IMR-90 (cell line): ENCODE results near the gene GON7. TPM values are rescaled to one million over a fixed set of nuclear protein-coding genes. Genes with fewer than 3 reads are reported as not detected.
A peak's percentile ranks its signal among the peaks of the same experiment; 100 is the strongest.

Experiments used
- ATAC-seq: fragments of 200-7000 bp; cut with Tn5 transposase; 2 replicates; pipeline ENCODE4 v1.9.1; 2020; ENCODE audit warnings: low read depth, mild to moderate bottlenecking, moderate library complexity
- BruUV-seq: library from RNA; stranded (reverse); fragments of 400-500 nt; replicated peaks from 2 replicates; lab custom pipeline; 2021; lab: Mats Ljungman, UMichigan
- CTCF ChIA-PET: fragments of 300-600 bp; formaldehyde crosslinking; extraction: SDS; loops from one replicate; lab custom pipeline; 2021; ENCODE audit warnings: antibody characterized with exemption; lab: Yijun Ruan, JAX
- POLR2A ChIA-PET: fragments of 300-600 bp; sonication (Branson Sonifier 250); formaldehyde crosslinking; loops from one replicate; lab custom pipeline; 2022; ENCODE audit warnings: antibody characterized with exemption; ENCODE audit not compliant: unreplicated experiment; lab: Charles Lee
- DNase-seq: peaks from one replicate; pipeline ENCODE4 v3.0.0; 2013
- H2AFZ ChIP-seq: replicated peaks from 2 replicates; pipeline ENCODE3; 2013; ENCODE audit warnings: low read length, mild to moderate bottlenecking; ENCODE audit not compliant: poor library complexity
- H2AK5ac ChIP-seq: 2 replicates; pipeline ENCODE4 v1.6.1; 2013; ENCODE audit warnings: low read depth, low read length, inconsistent platforms
- H2AK9ac ChIP-seq: replicated peaks from 2 replicates; pipeline ENCODE3; 2013; ENCODE audit warnings: mild to moderate bottlenecking, low read depth, low read length, moderate library complexity; ENCODE audit not compliant: poor library complexity
- H2BK120ac ChIP-seq: 2 replicates; pipeline ENCODE4 v1.6.1; 2013; ENCODE audit warnings: low read depth, low read length, inconsistent platforms
- H2BK15ac ChIP-seq: 3 replicates; pipeline ENCODE4 v1.6.1; 2013; ENCODE audit warnings: low read depth, low read length, inconsistent platforms
- H2BK20ac ChIP-seq: 2 replicates; pipeline ENCODE4 v1.6.1; 2013; ENCODE audit warnings: low read depth, mild to moderate bottlenecking, inconsistent platforms, low read length, moderate library complexity
- H2BK5ac ChIP-seq: 2 replicates; pipeline ENCODE4 v1.6.1; 2013; ENCODE audit warnings: mild to moderate bottlenecking, low read depth, low read length, inconsistent platforms; ENCODE audit not compliant: poor library complexity, severe bottlenecking
- H3K14ac ChIP-seq: replicated peaks from 2 replicates; pipeline ENCODE4 v1.6.1; 2013; ENCODE audit warnings: low read depth, low read length, inconsistent platforms
- H3K18ac ChIP-seq: 2 replicates; pipeline ENCODE4 v1.6.1; 2013; ENCODE audit warnings: low read depth, low read length, control low read depth
- H3K23ac ChIP-seq: 2 replicates; pipeline ENCODE4 v1.6.1; 2013; ENCODE audit warnings: low read depth, low read length, inconsistent platforms
- H3K27ac ChIP-seq: 2 replicates; pipeline ENCODE4 v1.5.1; 2013; ENCODE audit warnings: mild to moderate bottlenecking, control low read depth, low read length; ENCODE audit not compliant: insufficient read depth
- H3K27me3 ChIP-seq: 2 replicates; pipeline ENCODE4 v1.6.1; 2013; ENCODE audit warnings: low read length; ENCODE audit not compliant: control insufficient read depth, insufficient read depth
- H3K36me3 ChIP-seq: 2 replicates; pipeline ENCODE4 v1.6.1; 2013; ENCODE audit warnings: low read length, mixed read lengths; ENCODE audit not compliant: control insufficient read depth, insufficient read depth
- H3K4ac ChIP-seq: 2 replicates; pipeline ENCODE4 v1.6.1; 2013; ENCODE audit warnings: low read depth, low read length, inconsistent platforms
- H3K4me1 ChIP-seq: 2 replicates; pipeline ENCODE4 v1.6.1; 2013; ENCODE audit warnings: low read length, mixed read lengths; ENCODE audit not compliant: control insufficient read depth, insufficient read depth
- H3K4me2 ChIP-seq: 2 replicates; pipeline ENCODE4 v1.6.1; 2013; ENCODE audit warnings: low read depth, mild to moderate bottlenecking, control low read depth, low read length, moderate library complexity
- H3K4me3 ChIP-seq: 2 replicates; pipeline ENCODE4 v1.5.1; 2013; ENCODE audit warnings: low read depth, mild to moderate bottlenecking, control low read depth, low read length, moderate library complexity; ENCODE audit not compliant: insufficient read depth
- H3K56ac ChIP-seq: 2 replicates; pipeline ENCODE4 v1.6.1; 2013; ENCODE audit warnings: low read length, inconsistent platforms; ENCODE audit not compliant: insufficient read depth; ENCODE audit errors: extremely low read depth
- H3K79me1 ChIP-seq, 2 experiments: 2 replicates each; pipeline ENCODE4 v1.6.1; 2013; ENCODE audit warnings: low read length in 2 of 2, inconsistent platforms in 1 of 2, low read depth in 1 of 2
- H3K9ac ChIP-seq: 2 replicates; pipeline ENCODE4 v1.6.1; 2013; ENCODE audit warnings: low read depth, low read length, control low read depth
- H3K9me1 ChIP-seq: 2 replicates; pipeline ENCODE4 v1.6.1; 2013; ENCODE audit warnings: low read length, inconsistent platforms; ENCODE audit not compliant: insufficient read depth
- H3K9me3 ChIP-seq: 2 replicates; pipeline ENCODE4 v1.6.1; 2013; ENCODE audit warnings: low read length; ENCODE audit not compliant: control insufficient read depth, insufficient read depth
- H4K20me1 ChIP-seq: 2 replicates; pipeline ENCODE4 v1.6.1; 2013; ENCODE audit warnings: low read length, inconsistent platforms; ENCODE audit not compliant: insufficient read depth
- H4K5ac ChIP-seq: 2 replicates; pipeline ENCODE4 v1.6.1; 2013; ENCODE audit warnings: mild to moderate bottlenecking, low read depth, low read length, control low read depth
- H4K8ac ChIP-seq, 2 experiments: 2 replicates each; pipeline ENCODE4 v1.6.1; 2013; ENCODE audit warnings: low read depth in 2 of 2, low read length in 2 of 2, control low read depth in 1 of 2, inconsistent platforms in 1 of 2
- H4K91ac ChIP-seq: 2 replicates; pipeline ENCODE4 v1.6.1; 2013; ENCODE audit warnings: low read depth, low read length, inconsistent platforms; ENCODE audit not compliant: insufficient read depth
- SMC3 ChIP-seq: fragments of 150-350 bp; IDR thresholded peaks from 2 replicates; pipeline ENCODE4 v1.6.1; 2016; ENCODE audit warnings: low read depth, mild to moderate bottlenecking, antibody characterized with exemption, low read length, moderate library complexity
- dilution Hi-C: fragments of 300-500 bp; cut with HindIII; formaldehyde crosslinking; loops from one replicate; pipeline ENCODE4 v1.14.3; 2018; ENCODE audit warnings: low sequenced_read_pairs; ENCODE audit not compliant: unreplicated experiment
- in situ Hi-C: fragments of 300-500 bp; cut with MboI; formaldehyde crosslinking; loops from 3 replicates; pipeline ENCODE4 v1.14.3; 2019; ENCODE audit warnings: low sequenced_read_pairs, inconsistent platforms, mixed read lengths
- intact Hi-C: fragments of 100-400 bp; cut with micrococcal nuclease; formaldehyde crosslinking; loops from 2 replicates; pipeline ENCODE4 v1.10.0; 2022
- polyA plus RNA-seq, 3 experiments: library from polyadenylated mRNA; depleted of rRNA; stranded (reverse); fragments of >200 nt; gene quantifications; 2 replicates each; pipeline ENCODE4 v1.2.3, GENCODE V29; 2012; ENCODE audit warnings: low replicate concordance in 1 of 3
- total RNA-seq: library from RNA; depleted of rRNA; stranded (reverse); fragments of >200 nt; gene quantifications from 2 replicates; pipeline ENCODE4 v1.2.3, GENCODE V29; 2012

GON7 gene
- total and polyA plus RNA-seq, 2 of the 4 experiments (the other 2 are of a cell fraction): 4.3 to 7.8 TPM

GRCh38 chr14:93246534-93246933, 39.7 kb upstream of the GON7 start:
- Histone ChIP-seq H2BK120ac (peak overlapping the region; percentile 44; the same call in 1 of the 2 replicates), H4K20me1 (no peaks in the 10 kb centered on the region), H3K27me3 (no peaks in the 10 kb centered on the region), H4K5ac (peak overlapping the region; percentile 71; the same call in 1 of the 2 replicates), H2AK9ac (no peak overlapping the region), H2AFZ (no peak overlapping the region), H3K4me3 (no peak overlapping the region), H3K56ac (peak overlapping the region; percentile 37; the same call in 1 of the 2 replicates), H3K4me1 (peaks cover 5% of the 10 kb centered on the region; the same call in 1 of the 2 replicates), H2BK15ac (no peak overlapping the region), H2BK20ac (no peak overlapping the region), H3K36me3 (peaks cover 50% of the 10 kb centered on the region), H3K4ac (no peak overlapping the region), H3K9me1 (peaks cover 3% of the 10 kb centered on the region), H3K9ac (no peak overlapping the region), H2BK5ac (peak overlapping the region; percentile 18), H3K79me1 (peaks cover 3 to 27% of the 10 kb centered on the region in 2 experiments; a peak in 3 of 4 replicates), H3K23ac (0 out of 2 replicates have a peak overlapping the region, but pooled peaks have one; percentile 2), H3K4me2 (no peak overlapping the region), H4K91ac (no peak overlapping the region), H3K27ac (no peak overlapping the region), H2AK5ac (no peak overlapping the region), H3K14ac (no peak overlapping the region), H3K18ac (peak overlapping the region; percentile 47; the same call in 1 of the 2 replicates), H4K8ac (0 out of 4 replicates have a peak overlapping the region, but pooled peaks of 1 of the 2 experiments have one; percentile 16), H3K9me3 (no peaks in the 10 kb centered on the region)
- ATAC-seq (no peak), DNase-seq (no peak)
- intact Hi-C loops (no loop called here), dilution Hi-C loops (no loop called here), in situ Hi-C loops (no loop called here)
- TF ChIP-seq SMC3: no peak
- no TSS peak for BruUV-seq
- ChIA-PET CTCF (no interaction called here), POLR2A (no interaction called here)
